ENCODE data around the gene PHACTR2.
"Not testable (repeated sequence)": the region's sequence is repeated elsewhere in the genome, so short reads cannot be mapped to it uniquely, and the experiment has no call there.

PHACTR2 gene

DNA sequence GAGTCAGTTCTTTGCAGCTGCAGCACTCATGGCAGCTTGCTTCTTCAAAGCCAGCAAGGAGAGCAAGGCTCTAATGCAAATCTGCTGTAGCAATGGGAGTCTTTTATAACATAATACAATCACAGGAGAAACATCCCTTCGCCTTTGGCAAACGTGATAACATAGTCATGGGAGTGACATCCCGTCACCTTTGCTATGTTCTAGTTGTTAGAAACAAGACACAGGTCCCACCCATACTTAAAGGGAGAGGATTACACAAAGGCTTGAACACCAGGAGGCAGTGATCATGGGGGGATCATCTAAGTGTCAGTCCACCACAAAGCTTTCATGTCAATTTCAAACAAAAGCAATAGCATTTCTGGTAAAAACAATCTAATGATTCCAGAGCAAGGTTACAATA lies 40.1 kb upstream of the PHACTR2 start:
- Histone ChIP-seq H3K4me3 (ENCODE audit: severe bottlenecking) (no peak overlapping the region), H3K36me3 (ENCODE audit: low read depth) (no peaks in the 10 kb centered on the region), H3K27me3 (ENCODE audit: insufficient read depth, poor library complexity, severe bottlenecking) (no peaks in the 10 kb centered on the region), H3K27ac (ENCODE audit: poor library complexity, severe bottlenecking) (no peak overlapping the region), H3K4me1 (ENCODE audit: insufficient read depth, poor library complexity, severe bottlenecking) (peaks cover 7% of the 10 kb centered on the region), H3K9me3 (ENCODE audit: severe bottlenecking) (no peaks in the 10 kb centered on the region)
- no peak for DNase-seq (ENCODE audit: low spot score)
- ATAC-seq (ENCODE audit: low read depth): no peak
- TF ChIP-seq, protein P1, sequence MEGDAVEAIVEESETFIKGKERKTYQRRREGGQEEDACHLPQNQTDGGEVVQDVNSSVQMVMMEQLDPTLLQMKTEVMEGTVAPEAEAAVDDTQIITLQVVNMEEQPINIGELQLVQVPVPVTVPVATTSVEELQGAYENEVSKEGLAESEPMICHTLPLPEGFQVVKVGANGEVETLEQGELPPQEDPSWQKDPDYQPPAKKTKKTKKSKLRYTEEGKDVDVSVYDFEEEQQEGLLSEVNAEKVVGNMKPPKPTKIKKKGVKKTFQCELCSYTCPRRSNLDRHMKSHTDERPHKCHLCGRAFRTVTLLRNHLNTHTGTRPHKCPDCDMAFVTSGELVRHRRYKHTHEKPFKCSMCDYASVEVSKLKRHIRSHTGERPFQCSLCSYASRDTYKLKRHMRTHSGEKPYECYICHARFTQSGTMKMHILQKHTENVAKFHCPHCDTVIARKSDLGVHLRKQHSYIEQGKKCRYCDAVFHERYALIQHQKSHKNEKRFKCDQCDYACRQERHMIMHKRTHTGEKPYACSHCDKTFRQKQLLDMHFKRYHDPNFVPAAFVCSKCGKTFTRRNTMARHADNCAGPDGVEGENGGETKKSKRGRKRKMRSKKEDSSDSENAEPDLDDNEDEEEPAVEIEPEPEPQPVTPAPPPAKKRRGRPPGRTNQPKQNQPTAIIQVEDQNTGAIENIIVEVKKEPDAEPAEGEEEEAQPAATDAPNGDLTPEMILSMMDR (IDR thresholded peaks at IDR 0.05; ENCODE audit: poor library complexity, severe bottlenecking): no peak

DNA sequence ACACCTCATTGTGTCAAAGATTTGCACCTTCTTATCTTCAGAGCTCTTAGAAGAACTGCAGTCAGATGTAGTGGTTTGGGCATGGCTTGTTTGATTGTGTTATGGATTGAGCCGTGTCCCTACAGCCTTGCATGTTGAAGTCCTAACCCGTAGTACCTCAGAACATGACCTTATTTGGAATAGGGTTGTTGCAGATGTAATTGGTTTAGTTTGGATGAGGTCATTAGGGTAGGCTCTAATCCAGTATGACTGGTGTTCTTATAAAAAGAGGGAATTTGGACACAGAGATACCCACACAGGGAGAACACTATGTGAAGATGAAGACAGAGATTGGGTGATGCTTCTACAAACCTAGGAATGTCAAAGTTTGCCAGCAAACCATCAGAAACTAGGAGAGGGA lies 35.4 kb upstream of the PHACTR2 start:
- H3K36me3 ChIP-seq (ENCODE audit: low read depth): no peaks in the 10 kb centered on the region
- no peak for ATAC-seq (ENCODE audit: low read depth)
- H3K27ac ChIP-seq (ENCODE audit: poor library complexity, severe bottlenecking): no peak overlapping the region
- H3K4me3 ChIP-seq (ENCODE audit: severe bottlenecking): no peak overlapping the region
- no peaks in the 10 kb centered on the region for H3K4me1 ChIP-seq (ENCODE audit: insufficient read depth, poor library complexity, severe bottlenecking)
- no peak for DNase-seq (ENCODE audit: low spot score)
- TF ChIP-seq, protein P1 (IDR thresholded peaks at IDR 0.05; ENCODE audit: poor library complexity, severe bottlenecking): no peak
- H3K27me3 ChIP-seq (ENCODE audit: insufficient read depth, poor library complexity, severe bottlenecking): peaks cover 2% of the 10 kb centered on the region
- no peaks in the 10 kb centered on the region for H3K9me3 ChIP-seq (ENCODE audit: severe bottlenecking)

GRCh38 chr6:143647191-143647590 lies 30.6 kb upstream of the PHACTR2 start:
- H3K27ac ChIP-seq (ENCODE audit: poor library complexity, severe bottlenecking): no peak overlapping the region

DNA sequence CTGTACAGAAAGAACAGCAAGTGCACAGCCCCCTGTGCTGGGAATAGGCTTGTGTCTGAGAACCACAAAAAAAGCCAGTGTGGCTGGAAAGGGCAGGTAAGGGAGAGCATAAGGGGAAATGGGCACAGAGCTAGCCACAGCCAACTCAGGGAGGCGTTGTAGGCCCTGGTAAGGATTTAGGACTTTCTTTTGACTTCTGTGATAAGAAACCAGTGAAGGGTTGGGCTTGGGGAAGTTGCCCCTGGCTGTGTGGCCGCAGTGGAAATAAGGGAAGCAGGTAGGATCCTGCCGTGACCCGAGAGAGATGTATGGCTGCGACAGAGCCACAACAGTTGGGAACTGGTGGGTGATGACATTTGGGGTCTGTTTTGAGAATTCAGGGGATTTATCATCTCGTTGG lies 30.0 kb upstream of the PHACTR2 start:
- Histone ChIP-seq H3K4me1 (ENCODE audit: insufficient read depth, poor library complexity, severe bottlenecking) (no peaks in the 10 kb centered on the region), H3K4me3 (ENCODE audit: severe bottlenecking) (no peak overlapping the region), H3K27ac (ENCODE audit: poor library complexity, severe bottlenecking) (no peak overlapping the region), H3K27me3 (ENCODE audit: insufficient read depth, poor library complexity, severe bottlenecking) (peaks cover 2% of the 10 kb centered on the region), H3K9me3 (ENCODE audit: severe bottlenecking) (no peaks in the 10 kb centered on the region), H3K36me3 (ENCODE audit: low read depth) (no peaks in the 10 kb centered on the region)
- DNase-seq (ENCODE audit: low spot score) (no peak), ATAC-seq (ENCODE audit: low read depth) (no peak)
- TF ChIP-seq, protein P1 (IDR thresholded peaks at IDR 0.05; ENCODE audit: poor library complexity, severe bottlenecking): no peak

More at GRCh38 chr6:143647191-143647590, 30.6 kb upstream of the PHACTR2 start:
- Histone ChIP-seq H3K27me3 (ENCODE audit: insufficient read depth, poor library complexity, severe bottlenecking) (peaks cover 2% of the 10 kb centered on the region), H3K4me1 (ENCODE audit: insufficient read depth, poor library complexity, severe bottlenecking) (no peaks in the 10 kb centered on the region), H3K36me3 (ENCODE audit: low read depth) (no peaks in the 10 kb centered on the region), H3K9me3 (ENCODE audit: severe bottlenecking) (no peaks in the 10 kb centered on the region), H3K4me3 (ENCODE audit: severe bottlenecking) (no peak overlapping the region)
- no peak for ATAC-seq (ENCODE audit: low read depth)
- no peak for DNase-seq (ENCODE audit: low spot score)
- TF ChIP-seq, protein P1 (IDR thresholded peaks at IDR 0.05; ENCODE audit: poor library complexity, severe bottlenecking): no peak

DNA sequence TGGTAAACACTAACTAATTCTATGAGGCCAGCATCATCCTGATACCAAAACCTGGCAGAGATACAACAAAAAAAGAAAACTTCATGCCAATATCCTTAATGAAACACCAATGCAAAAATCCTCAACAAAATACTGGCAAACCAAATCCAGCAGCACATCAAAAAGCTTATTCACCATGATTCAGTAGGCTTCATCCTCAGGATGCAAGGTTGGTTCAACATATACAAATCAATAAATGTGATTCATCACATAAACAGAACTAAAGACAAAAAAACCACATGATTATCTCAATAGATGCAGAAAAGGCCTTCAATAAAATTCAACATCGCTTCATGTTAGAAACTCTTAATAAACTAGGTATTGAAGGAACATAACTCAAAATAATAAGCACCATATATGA lies 28.4 kb upstream of the PHACTR2 start:
- not testable (repeated sequence) for H3K4me3 ChIP-seq (ENCODE audit: severe bottlenecking); DNase-seq (ENCODE audit: low spot score); ATAC-seq (ENCODE audit: low read depth); H3K27ac ChIP-seq (ENCODE audit: poor library complexity, severe bottlenecking); H3K4me1 ChIP-seq (ENCODE audit: insufficient read depth, poor library complexity, severe bottlenecking); H3K36me3 ChIP-seq (ENCODE audit: low read depth); H3K27me3 ChIP-seq (ENCODE audit: insufficient read depth, poor library complexity, severe bottlenecking); H3K9me3 ChIP-seq (ENCODE audit: severe bottlenecking)

- DNase-seq (ENCODE audit: low spot score); H3K36me3 ChIP-seq (ENCODE audit: low read depth); H3K4me1 ChIP-seq (ENCODE audit: insufficient read depth, poor library complexity, severe bottlenecking); H3K27me3 ChIP-seq (ENCODE audit: insufficient read depth, poor library complexity, severe bottlenecking); ATAC-seq (ENCODE audit: low read depth); H3K9me3 ChIP-seq (ENCODE audit: severe bottlenecking); H3K4me3 ChIP-seq (ENCODE audit: severe bottlenecking); H3K27ac ChIP-seq (ENCODE audit: poor library complexity, severe bottlenecking): not testable (repeated sequence)
Observed at GRCh38 chr6:143651328-143651727, 26.4 kb upstream of the PHACTR2 start.
